Gastrocnemius medialis (tissue), 4 donors: ENCODE data around the gene KCNQ1. TPM values are rescaled to one million over a fixed set of nuclear protein-coding genes. Genes with fewer than 3 reads are reported as not detected.

Experiments
- ATAC-seq, 2 donors: fragments of 150-250 bp; one replicate each; pipeline ENCODE4 v1.9.1; 2016
- DNase-seq, 2 donors: peaks; one replicate each; pipeline ENCODE4 v3.0.0-alpha.2; 2019
- H3K27ac ChIP-seq, 4 donors: fragments of 200-600 bp; sonication (generic); 1 replicate in 1 of 4; 2 replicates in 3 of 4; pipeline ENCODE4 v1.5.1; 2016 to 2018; ENCODE audit warnings: mild to moderate bottlenecking in 2 of 4, moderate library complexity in 1 of 4
- H3K27me3 ChIP-seq, 3 donors: fragments of 200-600 bp; sonication (generic) in 2 of 3; 1 replicate in 1 of 3; 2 replicates in 2 of 3; pipeline versions ENCODE4 v1.5.1 to v1.6.0; 2016 to 2019; ENCODE audit warnings: mild to moderate bottlenecking in 1 of 3, moderate library complexity in 1 of 3
- H3K36me3 ChIP-seq, 2 donors: fragments of 200-600 bp; sonication (generic) in 1 of 2; one replicate each; pipeline ENCODE4 v1.5.1; 2017 to 2018
- H3K4me1 ChIP-seq, 2 donors: fragments of 200-600 bp; sonication (generic) in 1 of 2; one replicate each; pipeline ENCODE4 v1.5.1; 2016 to 2017; ENCODE audit warnings: mild to moderate bottlenecking in 2 of 2
- H3K4me3 ChIP-seq, 4 donors: fragments of 200-600 bp; sonication (generic) in 3 of 4; 1 replicate in 1 of 4; 2 replicates in 3 of 4; pipeline ENCODE4 v1.5.1; 2016 to 2019; ENCODE audit warnings: mild to moderate bottlenecking in 2 of 4
- H3K9me3 ChIP-seq, 3 donors: fragments of 200-600 bp; sonication (generic) in 2 of 3; 1 replicate in 1 of 3; 2 replicates in 2 of 3; pipeline ENCODE4 v1.5.1; 2016 to 2019
- POLR2A ChIP-seq, 2 donors: fragments of 450-650 bp; IDR thresholded peaks; one replicate each; pipeline ENCODE4 v1.6.1; 2017; ENCODE audit warnings: antibody characterized with exemption in 2 of 2, mild to moderate bottlenecking in 2 of 2, moderate library complexity in 2 of 2
- in situ Hi-C, 4 donors: fragments of 200-750 bp; cut with MboI; loops; one replicate each; pipeline versions ENCODE4 v1.15.0 to v1.8.0; 2017; ENCODE audit warnings: low sequenced_read_pairs in 4 of 4
- intact Hi-C: fragments of 100-400 bp; cut with DNase I; formaldehyde crosslinking; loops from one replicate; pipeline ENCODE4 v1.15.1; 2023; ENCODE audit warnings: low total_unique reads
- total RNA-seq, 4 donors: library from RNA; depleted of rRNA; stranded (reverse); fragments of >200 nt; gene quantifications; one replicate each; pipeline versions ENCODE4 v1.1.0 to v1.2.3, GENCODE V29; 2016
- TF ChIP-seq, protein P1 (sequence below), 5 experiments: fragments of 450-650 bp in 3 of 5; fragments of 200-600 bp in 2 of 5; sonication (generic) in 2 of 5; IDR thresholded peaks in 4 of 5; conservative IDR thresholded peaks in 1 of 5; 1 replicate in 4 of 5; 2 replicates in 1 of 5; pipeline ENCODE4 v1.5.1; 2016 to 2019; ENCODE audit warnings: antibody characterized with exemption in 5 of 5, mild to moderate bottlenecking in 3 of 5, moderate library complexity in 3 of 5

The KCNQ1 gene
- total RNA-seq, 4 donors from 2014 or later = 0.15 to 1.00 (median 0.67) TPM

DNA sequence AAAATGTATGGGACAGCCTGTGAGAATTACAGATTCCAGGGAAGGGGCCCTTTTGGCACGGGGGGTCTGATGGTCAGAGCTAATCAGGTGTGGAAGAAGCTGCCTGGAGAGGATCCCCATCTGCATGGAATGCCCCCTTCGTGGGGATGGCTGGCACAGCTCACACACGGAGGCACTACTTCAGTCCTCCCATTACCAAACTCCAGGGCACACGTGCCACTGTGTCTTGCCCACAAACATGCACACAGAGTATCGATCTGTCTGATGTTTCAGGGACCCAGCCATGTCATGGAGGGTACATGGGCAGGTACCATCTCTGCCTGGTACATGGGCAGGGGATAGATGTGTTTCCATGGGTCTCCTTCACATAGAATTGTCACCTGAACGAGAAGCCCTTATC lies 240.2 kb downstream of the KCNQ1 start:
- Histone ChIP-seq H3K36me3 (no peaks in the 10 kb centered on the region), H3K27me3 (no peaks in the 10 kb centered on the region), H3K27ac (no peak overlapping the region), H3K4me1 (peaks cover 5 to 18% of the 10 kb centered on the region in 2 donors), H3K4me3 (no peak overlapping the region), H3K9me3 (no peaks in the 10 kb centered on the region)
- intact Hi-C loops = no loop called here
- ATAC-seq = no peak
- in situ Hi-C loops = loop anchor here in 3 of 4 donors (25.0 kb wide), 1 partner anchor 202 kb away; the partner anchor contains the start of gene CDKN1C (in 3 of the 3)
- DNase-seq = peak in 1 of 2 donors; percentile 5
- no peak for TF ChIP-seq POLR2A (IDR thresholded peaks at IDR 0.05)
- TF ChIP-seq, protein P1, sequence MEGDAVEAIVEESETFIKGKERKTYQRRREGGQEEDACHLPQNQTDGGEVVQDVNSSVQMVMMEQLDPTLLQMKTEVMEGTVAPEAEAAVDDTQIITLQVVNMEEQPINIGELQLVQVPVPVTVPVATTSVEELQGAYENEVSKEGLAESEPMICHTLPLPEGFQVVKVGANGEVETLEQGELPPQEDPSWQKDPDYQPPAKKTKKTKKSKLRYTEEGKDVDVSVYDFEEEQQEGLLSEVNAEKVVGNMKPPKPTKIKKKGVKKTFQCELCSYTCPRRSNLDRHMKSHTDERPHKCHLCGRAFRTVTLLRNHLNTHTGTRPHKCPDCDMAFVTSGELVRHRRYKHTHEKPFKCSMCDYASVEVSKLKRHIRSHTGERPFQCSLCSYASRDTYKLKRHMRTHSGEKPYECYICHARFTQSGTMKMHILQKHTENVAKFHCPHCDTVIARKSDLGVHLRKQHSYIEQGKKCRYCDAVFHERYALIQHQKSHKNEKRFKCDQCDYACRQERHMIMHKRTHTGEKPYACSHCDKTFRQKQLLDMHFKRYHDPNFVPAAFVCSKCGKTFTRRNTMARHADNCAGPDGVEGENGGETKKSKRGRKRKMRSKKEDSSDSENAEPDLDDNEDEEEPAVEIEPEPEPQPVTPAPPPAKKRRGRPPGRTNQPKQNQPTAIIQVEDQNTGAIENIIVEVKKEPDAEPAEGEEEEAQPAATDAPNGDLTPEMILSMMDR (IDR thresholded peaks at IDR 0.05 in 4 of 5, conservative IDR thresholded peaks at IDR 0.05 in 1 of 5) = no peak

DNA sequence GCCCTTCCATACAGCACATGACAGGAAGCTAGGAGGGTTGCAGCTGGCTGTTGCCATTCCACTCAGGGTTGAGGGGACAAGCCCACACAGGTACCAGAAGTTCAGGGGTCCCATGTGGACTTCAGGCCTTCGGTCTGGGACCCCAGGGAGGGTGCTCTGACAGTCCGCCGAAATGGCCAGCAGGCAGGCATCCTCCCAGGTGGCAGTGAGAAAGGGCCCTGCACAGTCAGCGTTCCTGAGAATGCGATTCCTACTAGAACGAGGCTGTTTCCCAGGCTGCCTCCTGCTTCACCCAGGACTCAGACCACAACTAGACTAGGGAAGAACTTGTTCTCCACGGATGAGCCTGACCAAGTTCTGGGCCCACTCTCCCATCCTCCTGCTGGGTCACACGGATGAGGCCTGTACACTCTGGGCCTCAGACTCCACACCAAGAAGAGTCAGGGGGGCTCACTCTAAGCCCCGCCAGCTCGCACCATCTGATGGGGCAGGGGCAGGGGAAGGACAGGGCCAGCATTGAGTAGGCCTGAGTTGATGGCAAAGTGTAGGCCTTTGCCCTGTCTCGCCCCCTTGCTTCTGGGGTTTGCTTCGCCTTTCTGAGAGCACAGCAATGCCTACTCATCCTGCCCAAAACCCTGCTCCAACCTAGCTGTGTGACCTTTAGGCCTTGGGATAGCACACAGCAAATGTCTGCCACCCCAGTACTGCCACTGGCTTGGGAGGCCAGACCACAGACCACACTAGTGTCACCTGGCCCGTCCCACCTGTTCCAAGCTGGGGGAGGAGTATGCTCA lies 241.0 kb downstream of the KCNQ1 start:
- H3K27ac ChIP-seq = no peak overlapping the region
- no peak overlapping the region for H3K4me3 ChIP-seq
- H3K9me3 ChIP-seq = no peaks in the 10 kb centered on the region
- intact Hi-C loops = no loop called here
- H3K36me3 ChIP-seq = no peaks in the 10 kb centered on the region
- peaks cover 8 to 23% of the 10 kb centered on the region in 2 donors for H3K4me1 ChIP-seq
- ATAC-seq = no peak
- no peak for TF ChIP-seq POLR2A (IDR thresholded peaks at IDR 0.05)
- TF ChIP-seq, protein P1 (IDR thresholded peaks at IDR 0.05 in 4 of 5, conservative IDR thresholded peaks at IDR 0.05 in 1 of 5) = no peak
- peak in 1 of 2 donors; percentile 3 for DNase-seq
- no peaks in the 10 kb centered on the region for H3K27me3 ChIP-seq
- in situ Hi-C loops = loop anchor here in 3 of 4 donors (25.0 kb wide), 1 partner anchor 202 kb away; the partner anchor contains the start of gene CDKN1C (in 3 of the 3)

DNA sequence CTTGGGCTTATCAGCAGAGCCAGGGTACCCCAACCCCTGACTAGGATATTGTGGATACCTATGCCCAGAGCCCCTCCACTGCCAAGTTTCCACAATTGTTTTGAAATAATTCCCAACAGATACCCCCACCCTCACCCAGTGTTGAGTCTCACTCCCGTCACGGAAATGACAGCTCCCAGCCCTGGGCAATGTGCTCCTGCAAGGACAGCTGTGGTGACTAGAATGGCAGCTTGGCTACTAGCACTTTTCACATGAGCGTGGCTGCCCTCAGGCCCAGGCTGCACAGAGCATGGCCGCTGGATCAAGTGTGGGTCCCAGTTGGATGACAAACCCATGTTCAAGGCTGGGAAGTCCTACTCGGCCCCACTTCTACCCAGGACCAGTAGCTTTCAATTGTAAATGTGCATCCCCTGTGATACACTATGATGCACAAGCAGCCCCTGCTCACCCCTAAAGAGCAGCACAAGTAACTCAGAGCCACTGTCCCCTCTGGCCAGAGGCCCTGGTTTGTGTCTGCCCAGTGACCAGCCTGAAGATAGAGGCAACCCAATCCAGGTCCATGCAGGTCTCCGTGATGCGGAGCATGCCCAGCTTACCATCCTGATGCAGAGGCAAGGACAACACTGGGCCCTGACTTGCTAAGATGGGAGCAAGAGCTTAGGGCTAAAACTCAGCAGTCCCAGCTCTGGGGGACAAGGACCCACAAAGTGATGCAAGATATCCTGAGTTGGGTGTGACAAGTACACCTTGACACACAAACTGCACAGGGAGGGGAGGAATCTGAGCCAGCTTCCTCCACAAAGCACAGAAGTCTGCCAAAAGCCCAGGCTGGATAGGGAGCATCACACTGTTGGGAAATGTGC lies 241.8 kb downstream of the KCNQ1 start:
- ATAC-seq (no peak), DNase-seq (peak in 1 of 2 donors; percentile 7)
- H3K4me3 ChIP-seq = no peak overlapping the region
- peaks cover 14 to 23% of the 10 kb centered on the region in 2 donors for H3K4me1 ChIP-seq
- TF ChIP-seq, protein P1 (IDR thresholded peaks at IDR 0.05 in 4 of 5, conservative IDR thresholded peaks at IDR 0.05 in 1 of 5) = no peak
- TF ChIP-seq POLR2A (IDR thresholded peaks at IDR 0.05) = no peak
- H3K27me3 ChIP-seq = no peaks in the 10 kb centered on the region
- in situ Hi-C loops (loop anchor here in 3 of 4 donors (25.0 kb wide), 1 partner anchor 201 kb away; the partner anchor contains the start of gene CDKN1C (in 3 of the 3)), intact Hi-C loops (no loop called here)
- no peak overlapping the region for H3K27ac ChIP-seq
- H3K36me3 ChIP-seq = no peaks in the 10 kb centered on the region
- H3K9me3 ChIP-seq = no peaks in the 10 kb centered on the region

DNA sequence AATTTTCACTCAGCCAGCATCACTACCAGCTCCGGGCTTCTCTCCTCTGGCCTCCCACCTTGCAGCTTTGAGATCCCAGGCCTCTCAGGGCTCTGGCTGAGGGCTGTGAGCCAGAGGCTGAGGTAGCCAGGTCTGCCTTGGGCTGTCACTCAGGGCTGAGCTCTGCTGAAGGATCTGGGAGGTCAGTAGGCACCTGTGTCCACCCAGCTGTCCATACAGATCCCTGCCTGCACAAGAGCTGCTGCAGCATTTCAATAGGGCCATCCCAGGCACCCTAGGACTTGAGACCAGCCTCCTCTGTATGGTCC lies 242.4 kb downstream of the KCNQ1 start:
- peaks cover 14 to 23% of the 10 kb centered on the region in 2 donors for H3K4me1 ChIP-seq
- peak in 1 of 2 donors; percentile 5 for DNase-seq
- TF ChIP-seq, protein P1 (IDR thresholded peaks at IDR 0.05 in 4 of 5, conservative IDR thresholded peaks at IDR 0.05 in 1 of 5) = no peak
- TF ChIP-seq POLR2A (IDR thresholded peaks at IDR 0.05) = no peak

More for the DNA sequence above, 242.4 kb downstream of the KCNQ1 start:
- Histone ChIP-seq H3K4me3 (no peak overlapping the region), H3K9me3 (no peaks in the 10 kb centered on the region), H3K27me3 (no peaks in the 10 kb centered on the region), H3K27ac (no peak overlapping the region), H3K36me3 (no peaks in the 10 kb centered on the region)
- no peak for ATAC-seq
- in situ Hi-C loops (loop anchor here in 3 of 4 donors (25.0 kb wide), 1 partner anchor 200 kb away; the partner anchor contains the start of gene CDKN1C (in 3 of the 3)), intact Hi-C loops (no loop called here)
